ENCODE measurements around the gene OMD. TPM values are rescaled to one million over a fixed set of nuclear protein-coding genes. Genes with fewer than 3 reads are reported as not detected.

Gene OMD
- total RNA-seq, 4 donors from 2014 or later = 2.3 to 14.0 (median 4.9) TPM

DNA sequence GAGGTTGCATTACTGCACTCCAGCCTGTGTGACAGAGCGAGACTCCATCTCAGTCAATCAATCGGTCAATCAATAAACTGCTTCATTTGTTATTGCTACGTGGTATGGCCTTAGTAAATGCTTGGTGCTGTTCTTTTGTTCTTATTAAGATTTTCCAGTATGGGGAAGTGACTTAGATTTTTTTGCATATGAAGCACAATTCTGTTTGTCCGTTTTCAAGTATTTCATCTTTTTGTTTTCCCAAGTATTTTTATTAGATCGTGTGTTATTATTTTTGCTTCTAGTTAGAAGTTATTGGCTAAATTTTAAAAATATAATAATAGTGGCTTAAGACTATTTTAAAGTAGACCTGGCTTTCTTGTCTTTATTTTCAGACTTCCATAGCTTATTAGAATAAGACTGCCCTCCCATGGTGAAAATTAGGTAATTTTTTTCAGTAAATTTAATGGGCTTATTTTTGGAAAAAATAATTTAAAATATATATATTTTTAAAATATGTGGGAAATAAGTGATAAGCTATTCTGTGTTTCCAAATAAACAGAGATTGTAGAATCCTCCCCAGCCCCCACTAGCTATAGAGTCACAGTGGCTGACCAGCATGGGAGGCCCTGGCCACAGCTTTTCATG, 14.7 kb upstream of the OMD start:
- intact Hi-C loops (cut with DNase I; ENCODE audit: low total_unique reads) = no loop called here
- H3K4me3 ChIP-seq (ENCODE audit: low read depth, poor library complexity, severe bottlenecking) = no peak overlapping the region
- 72 to 79% methylated on average over 5 of the region's 5 CpGs for WGBS, 2 donors
- TF ChIP-seq, protein P1, sequence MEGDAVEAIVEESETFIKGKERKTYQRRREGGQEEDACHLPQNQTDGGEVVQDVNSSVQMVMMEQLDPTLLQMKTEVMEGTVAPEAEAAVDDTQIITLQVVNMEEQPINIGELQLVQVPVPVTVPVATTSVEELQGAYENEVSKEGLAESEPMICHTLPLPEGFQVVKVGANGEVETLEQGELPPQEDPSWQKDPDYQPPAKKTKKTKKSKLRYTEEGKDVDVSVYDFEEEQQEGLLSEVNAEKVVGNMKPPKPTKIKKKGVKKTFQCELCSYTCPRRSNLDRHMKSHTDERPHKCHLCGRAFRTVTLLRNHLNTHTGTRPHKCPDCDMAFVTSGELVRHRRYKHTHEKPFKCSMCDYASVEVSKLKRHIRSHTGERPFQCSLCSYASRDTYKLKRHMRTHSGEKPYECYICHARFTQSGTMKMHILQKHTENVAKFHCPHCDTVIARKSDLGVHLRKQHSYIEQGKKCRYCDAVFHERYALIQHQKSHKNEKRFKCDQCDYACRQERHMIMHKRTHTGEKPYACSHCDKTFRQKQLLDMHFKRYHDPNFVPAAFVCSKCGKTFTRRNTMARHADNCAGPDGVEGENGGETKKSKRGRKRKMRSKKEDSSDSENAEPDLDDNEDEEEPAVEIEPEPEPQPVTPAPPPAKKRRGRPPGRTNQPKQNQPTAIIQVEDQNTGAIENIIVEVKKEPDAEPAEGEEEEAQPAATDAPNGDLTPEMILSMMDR (IDR thresholded peaks at IDR 0.05) = no peak
- no peak for TF ChIP-seq POLR2A (IDR thresholded peaks at IDR 0.05)
- no peak for DNase-seq (ENCODE audit: low spot score in 2 of 2)

DNA sequence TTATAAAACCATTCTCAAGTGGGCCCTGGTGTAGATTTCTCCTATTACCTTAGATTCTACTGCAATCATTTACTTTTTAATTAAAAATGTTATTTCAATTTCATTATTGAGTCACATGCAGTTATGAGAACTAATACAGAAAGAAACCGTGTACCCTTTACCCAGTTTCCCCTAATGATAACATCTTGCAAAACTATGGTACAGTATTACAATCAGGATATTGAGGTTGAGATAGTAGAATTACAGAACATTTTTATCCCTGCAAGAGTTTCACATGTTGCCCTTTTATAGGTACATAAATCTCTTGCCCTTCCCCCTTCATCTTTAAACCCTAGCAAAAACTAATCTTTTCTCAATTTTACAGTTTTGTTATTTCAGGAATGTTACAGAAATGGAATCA, 11.0 kb upstream of the OMD start:
- intact Hi-C loops (cut with DNase I; ENCODE audit: low total_unique reads) = no loop called here
- no peak overlapping the region for H3K4me3 ChIP-seq (ENCODE audit: low read depth, poor library complexity, severe bottlenecking)
- no peak for TF ChIP-seq POLR2A (IDR thresholded peaks at IDR 0.05)
- TF ChIP-seq, protein P1 (IDR thresholded peaks at IDR 0.05) = no peak
- DNase-seq (ENCODE audit: low spot score in 2 of 2) = no peak
- WGBS, 2 donors = 85 to 92% methylated on average over 1 of the region's 1 CpG

- no peak for DNase-seq (ENCODE audit: low spot score in 2 of 2)
- intact Hi-C loops (cut with DNase I; ENCODE audit: low total_unique reads) = no loop called here
- no peak overlapping the region for H3K4me3 ChIP-seq (ENCODE audit: low read depth, poor library complexity, severe bottlenecking)
- TF ChIP-seq, protein P1 (IDR thresholded peaks at IDR 0.05) = no peak
- no peak for TF ChIP-seq POLR2A (IDR thresholded peaks at IDR 0.05)
- WGBS, 2 donors = 65 to 75% methylated on average over 5 of the region's 5 CpGs
Observed at GRCh38 chr9:92432972-92433548, 8.8 kb upstream of the OMD start.

GRCh38 chr9:92432350-92432749, 8.1 kb upstream of the OMD start:
- no peak for DNase-seq (ENCODE audit: low spot score in 2 of 2)
- H3K4me3 ChIP-seq (ENCODE audit: low read depth, poor library complexity, severe bottlenecking) = no peak overlapping the region
- WGBS, 2 donors = 64% methylated on average over 5 of the region's 5 CpGs
- TF ChIP-seq, protein P1 (IDR thresholded peaks at IDR 0.05) = no peak
- no peak for TF ChIP-seq POLR2A (IDR thresholded peaks at IDR 0.05)
- intact Hi-C loops (cut with DNase I; ENCODE audit: low total_unique reads) = no loop called here

- intact Hi-C loops (cut with DNase I; ENCODE audit: low total_unique reads) = no loop called here
- no peak for DNase-seq (ENCODE audit: low spot score in 2 of 2)
- TF ChIP-seq, protein P1 (IDR thresholded peaks at IDR 0.05) = no peak
- TF ChIP-seq POLR2A (IDR thresholded peaks at IDR 0.05) = no peak
- H3K4me3 ChIP-seq (ENCODE audit: low read depth, poor library complexity, severe bottlenecking) = no peak overlapping the region
- 73 to 92% methylated on average over 2 of the region's 2 CpGs for WGBS, 2 donors
Observed at GRCh38 chr9:92429836-92430235, 5.6 kb upstream of the OMD start.

Data from lower leg skin (tissue), 4 donors.